ENCODE data around the gene ADD2.

The ADD2 gene

GRCh38 chr2:70790136-70790828, 22.3 kb upstream of the ADD2 start, which contains the start of gene FIGLA:
Gene FIGLA (minus strand): TSS chr2:70790643. CDS start chr2:70790638, 5 bp downstream.
- H3K14ac ChIP-seq (ENCODE audit: low read length) = no peak within 1 kb of the TSS
- peaks cover 12 to 88% (median 40%) of the 10 kb centered on the region in 3 experiments for H3K27me3 ChIP-seq (ENCODE audit: control insufficient read depth in 3 of 3, insufficient read depth in 3 of 3, low read depth in 1 of 3, low read length in 3 of 3)
- H4K91ac ChIP-seq (ENCODE audit: low read depth, low read length, poor library complexity) = no peak within 1 kb of the TSS
- peak within 1 kb of the TSS; percentile 78 for H2AFZ ChIP-seq (ENCODE audit: low read length)
- no peak within 1 kb of the TSS for H3K4ac ChIP-seq (ENCODE audit: low read length)
- H2BK12ac ChIP-seq (ENCODE audit: low read length) = no peak within 1 kb of the TSS
- DNase-seq (ENCODE audit: low spot score) = peak; percentile 36
- no peaks in the 10 kb centered on the region for H3K36me3 ChIP-seq (replicated peaks in 1 of 2; ENCODE audit: control insufficient read depth in 2 of 2, insufficient read depth in 2 of 2, low read length in 2 of 2)
- H3K4me3 ChIP-seq (ENCODE audit: low read length in 2 of 2) = peak within 1 kb of the TSS in 1 of 2 donors; percentile 65
- no CpG with 5 or more reads among the region's 69 CpGs for WGBS, 2 donors (ENCODE audit: extremely low coverage in 2 of 2, insufficient read length in 2 of 2, insufficient replicate concordance in 1 of 2)
- no peak within 1 kb of the TSS for H2BK5ac ChIP-seq (ENCODE audit: low read length)
- H3K9ac ChIP-seq (ENCODE audit: low read depth, low read length, poor library complexity) = peak within 1 kb of the TSS; percentile 50
- H2BK120ac ChIP-seq (ENCODE audit: low read depth, low read length) = no peak within 1 kb of the TSS
- no peak within 1 kb of the TSS for H2BK15ac ChIP-seq (ENCODE audit: low read length)
- H2AK5ac ChIP-seq (ENCODE audit: low read depth, low read length) = no peak within 1 kb of the TSS
- peak within 1 kb of the TSS; percentile 88 for H3K4me2 ChIP-seq (ENCODE audit: insufficient read depth, low read length, poor library complexity, severe bottlenecking)
- no peak within 1 kb of the TSS for H3K27ac ChIP-seq (replicated peaks; ENCODE audit: low read length)
- H3K9me3 ChIP-seq (replicated peaks in 1 of 2; ENCODE audit: control insufficient read depth in 2 of 2, insufficient read depth in 1 of 2, low read depth in 1 of 2, low read length in 2 of 2) = peaks cover 0 to 8% of the 10 kb centered on the region in 2 donors
- H3K23ac ChIP-seq (ENCODE audit: low read depth, low read length, poor library complexity) = peak within 1 kb of the TSS; percentile 23
- H3K4me1 ChIP-seq (ENCODE audit: control insufficient read depth in 2 of 2, insufficient read depth in 1 of 2, low read depth in 1 of 2, low read length in 2 of 2) = peaks cover 0 to 2% of the 10 kb centered on the region in 2 donors
- no peaks in the 10 kb centered on the region for H3K79me1 ChIP-seq (ENCODE audit: low read depth, low read length)
- peak within 1 kb of the TSS; percentile 48 for H3K18ac ChIP-seq (ENCODE audit: low read length)
- H4K8ac ChIP-seq (ENCODE audit: low read depth, low read length) = no peak within 1 kb of the TSS

DNA sequence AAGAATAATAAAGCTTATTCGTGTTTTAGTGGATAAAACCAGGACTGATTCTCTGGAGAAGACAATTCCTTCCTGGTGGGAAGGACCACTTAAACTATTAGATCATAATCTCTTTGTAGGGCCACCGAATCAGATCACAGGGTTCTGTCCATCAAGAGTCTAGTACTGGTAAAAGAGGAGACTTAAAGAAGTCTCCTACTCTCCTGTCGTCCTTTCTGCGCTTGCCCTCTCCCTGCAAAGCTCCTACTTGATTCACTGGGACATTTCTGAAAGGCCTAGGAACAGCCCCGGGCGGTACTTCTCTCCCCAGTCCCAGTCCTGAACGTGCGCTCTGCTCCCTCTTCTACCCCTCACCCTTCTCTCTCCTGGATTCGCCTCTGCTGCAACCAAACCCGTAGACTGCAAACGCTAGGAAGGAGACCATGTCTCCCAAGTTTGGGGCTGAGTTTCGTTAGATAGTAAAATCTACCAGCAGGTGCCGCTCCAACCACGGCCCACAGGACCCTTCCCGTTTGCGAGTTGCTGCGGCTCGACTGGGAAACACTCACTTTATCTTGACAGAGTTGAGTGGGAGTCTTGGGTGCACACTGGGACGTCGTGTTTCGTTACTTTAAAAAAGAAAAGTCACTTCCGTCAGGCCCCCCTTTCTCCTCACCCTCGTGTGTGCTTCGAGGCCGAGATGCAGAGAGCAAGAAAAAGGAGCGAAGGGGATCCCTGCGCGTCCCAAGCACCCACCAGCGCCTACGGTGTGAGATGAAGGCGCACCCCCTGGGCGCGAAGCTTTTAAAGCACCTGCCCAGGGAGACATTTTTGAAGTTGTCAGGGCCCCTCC, 21.5 kb upstream of the ADD2 start:
- Histone ChIP-seq H2AK5ac (ENCODE audit: low read depth, low read length) (no peak overlapping the region), H2AFZ (ENCODE audit: low read length) (peak overlapping the region; percentile 78), H3K14ac (ENCODE audit: low read length) (no peak overlapping the region), H4K91ac (ENCODE audit: low read depth, low read length, poor library complexity) (no peak overlapping the region), H3K27me3 (ENCODE audit: control insufficient read depth in 3 of 3, insufficient read depth in 3 of 3, low read depth in 1 of 3, low read length in 3 of 3) (peaks cover 12 to 80% (median 40%) of the 10 kb centered on the region in 3 experiments), H2BK12ac (ENCODE audit: low read length) (no peak overlapping the region), H3K4me2 (ENCODE audit: insufficient read depth, low read length, poor library complexity, severe bottlenecking) (peak overlapping the region; percentile 88), H2BK15ac (ENCODE audit: low read length) (no peak overlapping the region), H3K9me3 (replicated peaks in 1 of 2; ENCODE audit: control insufficient read depth in 2 of 2, insufficient read depth in 1 of 2, low read depth in 1 of 2, low read length in 2 of 2) (peaks cover 0 to 8% of the 10 kb centered on the region in 2 donors), H3K27ac (replicated peaks; ENCODE audit: low read length) (no peak overlapping the region), H3K36me3 (replicated peaks in 1 of 2; ENCODE audit: control insufficient read depth in 2 of 2, insufficient read depth in 2 of 2, low read length in 2 of 2) (no peaks in the 10 kb centered on the region), H2BK5ac (ENCODE audit: low read length) (no peak overlapping the region), H3K4me3 (ENCODE audit: low read length in 2 of 2) (no peak overlapping the region), H3K9ac (ENCODE audit: low read depth, low read length, poor library complexity) (peak overlapping the region; percentile 50), H3K23ac (ENCODE audit: low read depth, low read length, poor library complexity) (no peak overlapping the region), H3K4ac (ENCODE audit: low read length) (no peak overlapping the region), H3K18ac (ENCODE audit: low read length) (peak overlapping the region; percentile 48), H3K79me1 (ENCODE audit: low read depth, low read length) (no peaks in the 10 kb centered on the region), H3K4me1 (ENCODE audit: control insufficient read depth in 2 of 2, insufficient read depth in 1 of 2, low read depth in 1 of 2, low read length in 2 of 2) (peaks cover 0 to 2% of the 10 kb centered on the region in 2 donors), H4K8ac (ENCODE audit: low read depth, low read length) (no peak overlapping the region), H2BK120ac (ENCODE audit: low read depth, low read length) (no peak overlapping the region)
- peak; percentile 68 for DNase-seq (ENCODE audit: low spot score)
- no CpG with 5 or more reads among the region's 33 CpGs for WGBS, 2 donors (ENCODE audit: extremely low coverage in 2 of 2, insufficient read length in 2 of 2, insufficient replicate concordance in 1 of 2)

- Histone ChIP-seq H3K23ac (ENCODE audit: low read depth, low read length, poor library complexity) (no peak overlapping the region), H3K9me3 (replicated peaks in 1 of 2; ENCODE audit: control insufficient read depth in 2 of 2, insufficient read depth in 1 of 2, low read depth in 1 of 2, low read length in 2 of 2) (no peaks in the 10 kb centered on the region), H4K8ac (ENCODE audit: low read depth, low read length) (no peak overlapping the region), H3K4me2 (ENCODE audit: insufficient read depth, low read length, poor library complexity, severe bottlenecking) (no peak overlapping the region), H4K91ac (ENCODE audit: low read depth, low read length, poor library complexity) (no peak overlapping the region), H3K36me3 (replicated peaks in 1 of 2; ENCODE audit: control insufficient read depth in 2 of 2, insufficient read depth in 2 of 2, low read length in 2 of 2) (no peaks in the 10 kb centered on the region), H3K14ac (ENCODE audit: low read length) (no peak overlapping the region), H3K4ac (ENCODE audit: low read length) (no peak overlapping the region), H2AK5ac (ENCODE audit: low read depth, low read length) (no peak overlapping the region), H2BK15ac (ENCODE audit: low read length) (no peak overlapping the region), H3K9ac (ENCODE audit: low read depth, low read length, poor library complexity) (no peak overlapping the region), H2BK12ac (ENCODE audit: low read length) (no peak overlapping the region), H3K27ac (replicated peaks; ENCODE audit: low read length) (no peak overlapping the region), H3K79me1 (ENCODE audit: low read depth, low read length) (no peaks in the 10 kb centered on the region), H3K18ac (ENCODE audit: low read length) (no peak overlapping the region), H3K4me3 (ENCODE audit: low read length in 2 of 2) (no peak overlapping the region), H3K4me1 (ENCODE audit: control insufficient read depth in 2 of 2, insufficient read depth in 1 of 2, low read depth in 1 of 2, low read length in 2 of 2) (peaks cover 0 to 4% of the 10 kb centered on the region in 2 donors), H2AFZ (ENCODE audit: low read length) (no peak overlapping the region), H2BK120ac (ENCODE audit: low read depth, low read length) (no peak overlapping the region), H2BK5ac (ENCODE audit: low read length) (no peak overlapping the region), H3K27me3 (ENCODE audit: control insufficient read depth in 3 of 3, insufficient read depth in 3 of 3, low read depth in 1 of 3, low read length in 3 of 3) (peaks cover 6 to 48% (median 21%) of the 10 kb centered on the region in 3 experiments)
- WGBS, 2 donors (ENCODE audit: extremely low coverage in 2 of 2, insufficient read length in 2 of 2, insufficient replicate concordance in 1 of 2) = no CpG with 5 or more reads among the region's 7 CpGs
- DNase-seq (ENCODE audit: low spot score) = peak; percentile 6
These were observed 17.3 kb upstream of the ADD2 start for GRCh38 chr2:70785137-70785911.

All from neuronal stem cell (in vitro differentiated cells).